Non-pigmented ciliary epithelial cell (primary cell): ENCODE data around the gene PDE11A.
A peak's percentile ranks its signal among the peaks of the same experiment; 100 is the strongest.

ENCODE experiments used
- DNase-seq: peaks from one replicate; pipeline ENCODE4 v3.0.0-alpha.2; 2010; ENCODE audit warnings: low read depth

The PDE11A gene

DNA sequence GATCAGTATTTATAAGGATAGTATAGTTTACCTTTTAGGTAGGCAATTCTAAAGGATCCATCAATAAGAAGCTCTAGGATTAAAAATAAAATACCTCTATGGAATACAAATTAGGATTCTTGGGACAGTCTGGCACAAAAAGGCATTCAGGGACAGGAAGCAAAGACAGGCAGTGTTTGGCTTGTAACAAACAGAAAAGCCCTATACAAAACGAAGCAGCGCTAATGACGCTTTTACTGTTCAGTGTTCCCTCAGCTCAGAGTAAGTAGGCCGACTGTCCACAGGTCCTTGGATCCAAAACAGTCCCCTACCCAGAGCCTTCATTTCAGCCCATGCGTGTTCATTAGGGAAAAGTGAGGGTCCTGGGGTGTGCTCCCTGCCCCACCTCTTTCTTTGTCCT is 443.7 kb downstream of the PDE11A start:
- DNase-seq = no peak

DNA sequence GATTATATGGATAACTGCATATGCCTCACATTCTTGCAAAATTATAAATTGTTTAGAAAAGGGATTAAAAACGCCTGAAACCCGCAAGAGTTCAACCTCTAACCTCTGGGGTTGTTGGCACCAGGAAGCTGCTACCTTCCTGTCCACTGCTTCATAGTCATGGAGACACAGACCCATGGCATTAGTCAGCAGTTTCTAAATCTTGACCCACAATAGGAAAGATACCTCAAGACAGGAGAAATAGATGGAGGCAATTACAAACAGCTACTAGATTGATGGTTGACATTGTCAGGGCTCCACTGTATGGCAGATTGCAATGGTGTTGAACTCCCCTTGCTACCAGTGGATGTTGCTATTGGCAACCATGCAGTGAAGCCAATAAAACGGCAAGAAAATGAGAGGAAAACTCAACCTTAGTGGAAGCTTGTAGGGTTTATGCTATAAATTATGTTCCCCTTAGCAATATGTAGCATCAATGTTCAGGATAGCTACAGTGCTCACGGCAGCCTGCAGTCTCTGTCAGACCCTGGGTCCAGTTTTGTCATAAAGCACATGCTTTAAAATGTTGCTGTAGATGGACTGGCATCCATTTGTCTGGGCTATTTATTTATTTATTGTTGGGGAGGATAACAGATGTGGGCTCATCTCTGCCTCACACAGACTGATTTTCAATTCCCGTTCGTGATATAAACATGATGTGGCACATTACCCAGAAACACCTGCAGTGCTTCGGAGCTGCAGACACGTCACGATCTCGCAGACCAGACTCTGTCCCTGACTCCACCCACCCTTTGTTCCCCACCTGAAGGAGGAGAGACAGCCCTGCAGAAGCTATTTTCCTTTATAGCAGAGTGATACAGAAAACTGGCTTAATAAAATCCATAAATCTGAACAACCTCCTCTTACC is 446.6 kb downstream of the PDE11A start:
- DNase-seq = no peak

DNA sequence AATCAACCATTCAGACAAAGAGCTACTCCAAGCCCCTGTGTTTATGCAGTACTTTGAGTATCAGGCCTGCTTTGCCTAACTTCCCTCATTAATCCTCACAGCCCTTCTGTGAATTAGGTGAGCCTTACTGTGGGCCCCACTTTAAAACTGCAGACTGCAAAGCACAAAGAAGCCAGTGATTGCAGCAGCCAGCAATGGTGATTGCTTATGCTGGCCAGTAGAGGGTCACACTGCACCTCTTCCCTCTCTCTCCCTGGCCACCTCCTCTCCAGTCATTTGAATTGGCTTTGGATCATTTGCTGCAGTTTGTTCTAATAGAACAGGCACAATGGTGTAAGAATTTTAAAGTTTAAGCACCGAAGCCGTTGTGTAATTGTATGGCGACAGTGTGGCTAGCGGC is 450.1 kb downstream of the PDE11A start:
- DNase-seq = no peak

DNA sequence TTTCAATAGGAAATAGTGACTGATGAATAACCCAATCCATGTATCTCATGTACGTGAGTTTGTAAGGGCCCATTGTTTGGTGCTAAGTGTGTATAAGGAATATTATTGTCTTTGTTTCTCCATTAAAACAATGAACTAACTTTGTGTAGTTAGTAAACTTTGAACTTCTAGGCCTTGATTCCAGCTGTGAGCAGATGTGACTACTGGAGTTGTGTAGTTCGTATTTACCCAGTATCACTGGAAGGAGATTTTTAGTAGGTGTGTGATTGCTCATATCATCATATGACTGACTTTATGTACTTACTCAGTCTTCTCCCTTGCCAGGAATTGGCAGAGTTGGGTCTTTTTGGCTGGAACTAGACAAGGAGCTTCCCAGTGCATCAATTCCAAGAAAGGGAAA is 452.6 kb downstream of the PDE11A start:
- DNase-seq = no peak

DNA sequence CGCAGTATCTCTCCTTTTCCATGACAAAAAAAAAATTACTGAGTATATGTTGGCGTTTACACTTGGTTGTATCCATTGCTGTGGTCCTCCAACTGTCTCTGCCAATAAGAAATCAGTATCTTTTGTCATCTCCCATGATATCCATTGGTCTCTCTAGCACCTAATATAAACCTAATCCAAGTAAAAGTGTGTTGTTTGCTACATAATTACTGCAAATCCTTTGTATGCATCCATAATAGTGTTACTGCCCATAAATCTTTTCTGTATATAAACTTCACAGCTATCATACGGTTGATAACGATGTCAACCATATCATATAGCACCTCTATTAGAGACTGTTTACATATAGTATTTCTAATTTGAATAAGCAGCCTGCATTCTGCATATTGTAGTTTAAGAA is 453.1 kb downstream of the PDE11A start:
- no peak for DNase-seq

DNA sequence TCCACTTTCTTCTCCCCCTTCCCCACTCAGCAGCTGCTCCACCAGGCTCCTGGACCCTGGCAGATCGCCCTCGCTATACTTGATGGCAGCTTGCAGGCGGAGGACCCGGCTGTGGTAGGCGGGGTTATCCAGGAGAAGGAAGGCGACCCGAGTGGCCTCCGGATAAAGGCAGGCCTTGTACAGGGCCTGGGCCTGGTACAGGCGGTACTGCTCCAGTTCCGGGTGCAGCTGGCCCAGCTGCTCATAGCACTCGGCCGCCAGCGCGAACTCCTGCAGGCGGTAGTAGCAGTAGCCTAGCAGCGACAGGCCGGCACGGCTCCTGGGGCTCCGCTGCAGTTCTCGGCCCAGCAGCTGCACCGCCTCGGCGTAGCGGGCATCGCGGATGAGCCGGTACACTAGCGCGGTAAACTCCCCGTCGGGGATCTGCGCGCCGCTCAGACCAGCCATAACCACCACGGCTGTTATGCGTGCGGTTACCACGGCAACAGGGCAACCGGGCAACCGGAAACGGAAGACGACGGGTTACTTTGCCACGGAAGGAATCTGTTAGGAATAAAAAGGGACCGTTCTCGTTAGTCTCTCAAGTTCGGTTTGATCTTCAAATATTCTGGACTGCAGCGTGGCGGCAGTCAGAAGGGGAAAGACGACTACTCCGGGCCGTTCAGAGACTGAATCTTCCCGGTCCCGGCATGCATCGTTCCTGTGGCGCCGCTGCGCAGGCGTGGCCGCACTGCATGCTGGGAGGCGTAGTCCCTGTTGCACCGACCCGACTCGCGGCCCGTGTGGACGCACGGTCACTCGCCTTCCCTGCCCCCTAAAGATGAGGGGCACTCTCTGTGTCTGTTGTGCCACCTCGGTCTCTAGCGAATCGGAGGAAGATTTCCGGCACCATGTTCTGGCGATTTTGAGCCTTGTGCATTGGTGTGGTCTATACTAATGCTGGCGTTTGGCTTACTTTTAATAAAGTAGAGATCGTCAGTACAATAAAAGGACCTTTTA is 454.0 kb downstream of the PDE11A start:
- DNase-seq = peak; percentile 34

DNA sequence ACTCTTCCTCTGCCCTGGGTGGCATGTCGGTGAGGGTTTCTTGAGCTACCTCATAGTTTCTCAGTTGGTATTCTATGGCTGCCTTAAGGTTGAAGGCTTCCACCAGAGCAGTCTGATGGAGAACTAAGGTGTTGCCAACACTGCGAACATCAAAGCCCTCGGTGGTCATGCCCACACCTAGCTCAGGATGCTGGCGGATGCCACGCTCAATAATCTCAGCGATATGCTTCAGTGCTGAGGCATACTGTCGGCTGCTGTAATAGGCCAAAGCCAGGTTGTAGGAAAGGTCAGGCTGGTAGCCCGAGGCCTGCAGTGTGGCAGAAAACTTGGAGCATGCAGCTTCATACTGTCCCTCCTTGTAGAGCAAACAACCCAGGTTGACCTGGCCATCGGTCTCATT is 454.7 kb downstream of the PDE11A start:
- DNase-seq = no peak

DNA sequence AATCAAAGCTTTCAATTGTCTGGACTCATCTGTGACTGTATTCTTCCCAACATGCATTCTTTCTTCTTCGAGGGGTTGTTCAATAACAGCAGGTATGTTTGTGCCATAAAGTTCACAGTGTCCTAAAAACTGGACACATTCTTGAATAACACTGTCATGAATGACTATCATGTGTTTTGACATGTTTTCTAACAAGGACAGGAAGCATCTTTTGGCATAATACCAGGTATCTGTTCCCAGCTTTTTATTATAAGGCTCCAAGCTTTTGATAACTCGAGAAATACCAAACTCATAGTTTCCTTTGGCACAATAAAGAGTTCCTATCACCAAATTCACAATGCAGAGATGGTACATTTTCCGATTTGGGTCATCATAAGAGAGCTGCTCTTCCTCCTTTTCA is 455.8 kb downstream of the PDE11A start:
- no peak for DNase-seq

DNA sequence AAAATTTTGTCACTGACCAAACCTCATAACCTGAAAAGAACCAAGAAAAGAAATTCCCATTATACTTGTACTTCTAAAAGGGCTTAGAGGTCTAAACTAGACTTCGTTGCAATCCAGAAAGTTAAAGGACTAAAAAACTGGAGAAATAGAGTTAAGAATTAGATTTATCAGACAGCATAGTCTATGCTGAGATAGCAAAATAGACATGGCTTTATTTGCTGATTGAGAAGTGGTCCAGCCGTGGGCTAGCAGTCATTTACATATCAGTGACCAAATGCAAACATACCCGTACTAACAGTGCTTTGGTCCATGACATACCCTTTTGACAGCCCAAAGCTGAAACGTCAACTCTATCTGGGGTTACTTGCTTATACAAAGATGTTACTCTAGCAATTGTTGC is 456.5 kb downstream of the PDE11A start:
- no peak for DNase-seq

DNA sequence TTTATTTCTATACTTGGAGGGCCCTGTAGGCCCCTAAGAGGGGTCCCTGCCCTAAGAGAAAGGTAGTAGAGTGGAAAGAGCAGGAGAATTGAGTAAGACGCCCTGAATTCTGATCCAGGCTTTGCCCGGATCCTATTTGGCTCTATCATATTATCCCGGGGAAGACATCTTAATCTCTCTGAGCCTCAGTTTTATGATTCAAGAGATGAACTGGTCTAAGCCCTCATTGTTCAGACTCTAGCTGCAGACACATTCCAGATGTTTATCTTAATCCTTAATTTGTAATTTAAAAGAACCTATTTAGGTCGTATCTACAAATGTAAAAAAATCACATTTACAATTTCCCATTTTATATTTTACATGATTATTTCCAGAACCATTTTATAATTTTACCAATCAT is 459.9 kb downstream of the PDE11A start:
- DNase-seq = no peak

DNA sequence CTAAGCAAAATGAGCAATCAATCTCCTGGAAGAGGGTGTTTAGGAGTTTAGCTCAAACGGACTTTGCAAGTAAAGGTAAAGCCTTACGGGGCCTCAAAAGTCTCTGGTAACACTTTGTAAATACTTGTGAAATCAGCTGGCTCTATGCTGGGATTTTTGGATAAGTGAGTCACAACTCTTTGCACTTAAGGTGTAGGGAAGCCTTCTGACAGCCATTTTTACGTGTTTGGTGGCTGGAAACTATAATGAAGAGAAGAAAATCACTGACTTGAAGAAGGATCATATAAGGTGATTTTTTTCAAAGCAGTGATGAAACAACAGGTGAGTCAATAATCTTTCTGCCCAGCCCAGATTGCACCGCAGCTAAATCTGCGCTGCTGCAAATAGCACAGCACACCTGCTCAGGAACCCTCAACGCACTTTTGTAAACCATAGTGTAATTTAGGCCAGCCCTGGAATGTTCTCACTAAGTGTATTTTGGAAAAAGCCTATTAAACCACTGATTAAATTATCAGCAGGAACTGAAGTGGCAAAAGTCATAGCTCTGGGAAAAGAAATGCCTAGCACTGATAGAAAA is 461.2 kb downstream of the PDE11A start:
- DNase-seq = no peak

DNA sequence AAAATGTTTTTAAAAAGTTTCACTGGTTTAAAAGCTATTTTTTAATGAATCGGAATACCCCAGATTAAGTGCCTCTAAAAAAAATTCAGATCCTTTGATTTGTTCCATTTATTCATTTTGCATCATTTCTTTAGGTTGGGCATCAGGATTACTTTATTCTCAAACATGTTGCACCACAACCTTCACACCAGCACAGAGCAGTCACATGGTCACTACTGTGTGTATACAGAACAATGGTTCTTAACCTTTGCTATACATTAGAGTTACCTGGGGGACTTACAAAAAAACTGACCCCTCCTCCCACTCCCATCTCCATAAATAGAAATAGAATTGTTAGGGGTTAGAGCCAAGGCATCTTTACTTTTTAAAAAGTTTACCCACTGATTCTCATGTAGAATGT is 461.8 kb downstream of the PDE11A start:
- DNase-seq = no peak

DNA sequence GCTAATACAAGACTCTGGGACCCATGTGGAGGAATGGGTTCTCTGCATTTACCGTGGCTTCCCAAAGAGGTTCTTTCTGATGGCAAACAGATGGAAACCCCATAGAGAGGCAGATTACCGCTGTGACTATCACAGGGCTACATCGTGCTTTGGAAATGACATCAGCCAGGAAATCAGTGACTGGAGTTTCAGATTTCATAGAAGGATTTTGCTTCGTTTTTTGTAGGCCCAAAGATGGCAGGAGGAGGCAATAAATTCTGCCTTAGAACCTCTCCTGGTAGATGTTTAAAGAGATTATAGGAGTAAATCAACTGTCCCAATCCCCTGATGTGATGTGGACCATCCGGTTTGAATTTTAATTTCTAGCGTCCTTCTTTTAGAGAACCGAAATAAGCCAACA is 465.9 kb downstream of the PDE11A start:
- DNase-seq = no peak

DNA sequence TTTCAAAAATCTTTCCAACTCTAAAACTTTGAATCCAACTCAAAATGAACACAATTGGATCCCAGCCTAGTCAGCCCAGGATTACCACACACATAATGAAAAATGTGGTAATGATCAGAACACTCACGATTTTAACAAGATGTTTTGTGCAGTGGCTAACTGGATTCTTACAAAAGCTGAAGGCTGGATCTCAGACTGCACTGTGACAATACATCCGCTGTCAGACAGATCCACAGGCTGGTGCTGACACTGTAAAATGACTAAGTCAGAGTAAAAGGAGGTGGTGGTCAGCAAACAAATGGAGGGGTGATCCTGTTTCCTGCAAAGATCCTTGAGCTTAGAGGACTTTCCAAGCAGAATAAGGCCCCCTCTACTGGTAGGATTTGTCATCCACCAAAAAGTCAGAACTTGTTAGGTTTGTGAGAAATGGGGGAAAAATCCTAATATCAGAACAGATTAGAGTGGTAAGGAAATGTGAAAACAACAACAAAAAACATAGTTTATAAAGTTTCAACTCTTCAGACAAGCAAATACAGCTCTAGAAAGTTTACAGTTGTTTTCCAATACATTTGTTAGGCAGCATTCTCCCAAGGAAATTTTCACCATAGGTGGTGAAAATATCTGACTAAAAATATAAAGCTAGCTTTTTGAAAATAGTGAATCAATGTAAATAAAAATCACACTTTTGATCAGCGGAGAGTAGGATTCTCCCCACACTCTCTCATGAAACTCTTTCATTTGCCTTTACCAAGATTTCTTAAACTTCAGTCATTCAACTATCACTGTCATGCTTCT is 468.1 kb downstream of the PDE11A start:
- DNase-seq = no peak

DNA sequence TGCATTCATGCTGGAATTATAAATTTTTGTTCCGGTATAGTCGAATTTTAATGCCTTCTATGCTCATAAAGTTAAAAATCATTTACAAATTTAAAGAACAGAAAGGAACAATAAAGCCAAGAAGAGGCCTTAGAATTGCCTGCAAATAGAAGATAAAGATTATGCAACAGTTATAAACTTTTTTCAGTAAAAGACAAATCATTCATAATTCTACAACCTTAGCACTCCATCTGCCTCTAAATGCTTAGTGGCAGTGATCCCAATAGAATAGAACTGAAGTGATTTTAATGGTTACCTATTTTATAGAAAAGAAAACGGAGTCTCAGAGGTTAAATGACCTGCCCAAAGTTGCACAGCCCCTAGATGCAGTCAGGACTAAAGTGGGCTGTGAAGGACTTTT is 468.8 kb downstream of the PDE11A start:
- no peak for DNase-seq

DNA sequence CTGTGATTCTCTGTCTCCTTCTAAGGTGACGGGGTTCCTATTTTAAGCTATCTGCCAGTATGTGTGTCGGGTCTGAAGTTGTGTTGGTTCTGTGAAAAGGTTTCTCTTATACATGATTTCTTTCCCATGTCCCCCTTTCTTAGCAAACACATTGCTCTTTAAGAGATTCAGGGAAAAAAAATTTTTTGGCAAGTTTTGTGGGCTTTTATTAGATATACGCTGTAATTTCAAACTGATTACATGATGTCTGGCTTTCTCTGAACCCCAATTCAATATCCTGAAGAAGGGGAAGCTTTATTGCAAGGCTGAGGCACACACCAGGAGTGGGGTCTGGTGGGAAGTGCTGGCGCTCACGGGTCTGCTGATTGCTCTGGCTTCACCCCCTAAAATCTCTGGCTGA is 469.4 kb downstream of the PDE11A start:
- DNase-seq = no peak

DNA sequence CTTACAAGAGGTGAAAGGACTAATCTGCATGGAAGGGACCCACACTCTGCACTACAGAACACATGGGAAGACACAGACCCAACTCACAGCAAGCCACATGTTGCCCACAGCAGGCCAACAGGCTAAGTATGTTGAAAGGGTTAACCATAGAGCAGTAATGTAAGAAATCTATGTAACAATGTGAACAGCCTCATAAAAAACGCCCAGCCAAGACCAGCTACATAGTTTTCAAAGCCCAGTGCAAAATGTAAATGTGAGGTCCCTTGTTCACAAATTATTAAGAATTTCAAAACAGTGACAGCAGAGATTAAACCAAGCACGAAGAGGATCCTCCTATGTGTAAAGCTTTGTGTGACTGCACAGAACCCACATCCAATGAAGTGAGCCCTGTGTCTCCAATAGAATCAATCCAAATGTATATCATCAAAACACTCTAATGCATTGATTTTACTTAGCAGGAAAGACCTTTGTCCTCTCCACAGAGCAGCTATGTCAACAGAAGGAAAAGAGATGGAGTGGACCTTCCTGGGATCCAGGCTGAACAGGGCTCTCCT is 469.9 kb downstream of the PDE11A start:
- no peak for DNase-seq

DNA sequence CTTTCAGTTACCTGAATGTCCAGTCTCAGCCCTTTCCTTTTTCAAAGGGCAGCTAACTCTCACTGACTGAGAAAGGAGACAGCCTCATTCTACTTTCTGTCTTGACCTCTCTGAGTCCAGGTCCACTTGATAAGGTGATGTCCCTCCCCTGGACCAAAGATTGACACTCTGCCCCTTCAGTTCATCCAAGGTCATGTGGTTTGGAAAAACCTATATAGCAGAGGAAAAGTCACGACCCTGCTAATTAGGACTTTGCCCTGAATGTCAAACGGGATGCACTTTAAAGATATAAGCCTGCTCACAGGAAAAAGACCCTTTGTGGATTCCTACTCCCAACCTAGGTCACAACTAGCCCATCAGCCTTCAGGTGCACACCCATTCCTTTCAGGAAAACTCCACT is 471.7 kb downstream of the PDE11A start:
- no peak for DNase-seq

DNA sequence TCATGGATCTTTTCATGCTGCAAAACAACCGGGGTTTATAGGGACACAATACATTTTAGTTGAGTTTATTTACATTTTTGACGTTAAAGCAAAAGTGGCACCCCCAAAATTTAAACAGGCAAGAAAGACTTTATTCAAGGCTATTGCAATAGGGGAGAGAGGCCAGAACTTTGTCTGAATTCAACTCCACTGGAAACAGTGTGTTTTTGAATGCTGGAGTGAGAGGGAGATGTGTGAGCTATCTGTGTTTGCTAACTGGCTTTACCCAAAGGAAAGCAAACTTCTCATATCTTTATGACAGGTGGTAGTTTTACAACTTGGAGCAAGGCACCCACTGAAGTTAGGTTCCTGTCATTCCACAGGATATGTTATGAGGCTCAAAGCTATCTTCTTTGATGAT is 472.6 kb downstream of the PDE11A start:
- no peak for DNase-seq

DNA sequence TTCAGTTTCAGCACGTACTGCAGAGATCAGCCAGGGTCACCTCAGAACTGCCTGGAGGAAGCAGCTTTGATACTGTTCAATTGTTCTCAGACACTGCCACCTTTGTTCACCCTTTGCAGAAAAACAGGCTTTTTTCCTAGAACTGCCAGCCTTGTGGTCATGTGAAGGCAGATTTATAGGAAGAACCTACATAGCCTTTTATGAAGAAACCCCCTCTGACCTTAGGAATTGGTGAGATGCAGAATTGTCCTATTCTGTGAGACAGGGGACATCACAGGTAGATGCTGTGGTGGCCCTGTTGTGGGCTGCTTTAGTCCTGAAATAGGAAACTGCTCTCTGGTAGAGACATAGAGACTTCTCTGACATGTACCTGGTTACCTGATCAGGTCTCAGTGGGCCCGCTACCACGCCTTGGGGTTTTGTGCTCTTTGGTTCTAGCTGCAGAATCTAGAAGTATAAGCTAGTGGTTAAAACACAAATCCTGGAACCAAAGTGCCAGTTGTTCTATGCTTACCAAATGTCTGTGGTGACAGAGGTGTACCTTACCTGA is 473.4 kb downstream of the PDE11A start:
- DNase-seq = no peak
